Astrocyte (in vitro differentiated cells and primary cell): Measurements from ENCODE around the gene TRIM58.

Experiments used
- CTCF ChIP-seq: IDR thresholded peaks from 2 replicates; pipeline ENCODE4 v1.5.1; 2011; ENCODE audit warnings: low read depth, mild to moderate bottlenecking, inconsistent platforms, low read length, moderate library complexity; ENCODE audit not compliant: insufficient read depth
- EZH2 ChIP-seq: IDR thresholded peaks from 2 replicates; pipeline ENCODE4 v1.6.1; 2012; ENCODE audit warnings: mild to moderate bottlenecking, low read length, inconsistent platforms; ENCODE audit not compliant: insufficient read depth

- TF ChIP-seq CTCF (no peak), EZH2 (no peak)
Measured at GRCh38 chr1:247812637-247813036, 44.4 kb upstream of the TRIM58 start.
